PC-9 (cell line): Measurements from ENCODE around the gene POGLUT3. TPM values are rescaled to one million over a fixed set of nuclear protein-coding genes. Genes with fewer than 3 reads are reported as not detected.

Experiments used
- BruUV-seq: library from RNA; stranded (reverse); fragments of 400-500 nt; replicated peaks from 2 replicates; lab custom pipeline; 2021; lab: Mats Ljungman, UMichigan
- CTCF ChIA-PET: fragments of 300-600 bp; sonication (Branson Sonifier 250); formaldehyde crosslinking; loops from one replicate; lab custom pipeline; 2022; ENCODE audit warnings: antibody characterized with exemption; lab: Charles Lee
- POLR2A ChIA-PET: fragments of 300-600 bp; sonication (Branson Sonifier 250); formaldehyde crosslinking; loops from one replicate; lab custom pipeline; 2022; ENCODE audit warnings: antibody characterized with exemption; ENCODE audit not compliant: unreplicated experiment; lab: Charles Lee
- DNase-seq, 2 experiments: peaks; one replicate each; pipeline versions ENCODE4 v3.0.0 to v3.0.0-alpha.2; 2015 to 2022; ENCODE audit warnings: mixed read lengths in 1 of 2
- H2AFZ ChIP-seq: fragments of 200-600 bp; sonication (generic); 2 replicates; pipeline ENCODE4 v1.8.1; 2017; ENCODE audit warnings: antibody characterized with exemption
- H3F3A ChIP-seq: fragments of 200-600 bp; sonication (generic); 2 replicates; pipeline ENCODE4 v1.8.1; 2017; ENCODE audit warnings: antibody characterized with exemption, mild to moderate bottlenecking, low read depth; ENCODE audit not compliant: insufficient read depth
- H3K27ac ChIP-seq: fragments of 200-600 bp; sonication (generic); 2 replicates; pipeline ENCODE4 v1.6.1; 2016; ENCODE audit warnings: mixed run types
- H3K27me3 ChIP-seq: fragments of 200-600 bp; sonication (generic); 2 replicates; pipeline ENCODE4 v1.6.1; 2016; ENCODE audit warnings: low read depth, mixed run types; ENCODE audit not compliant: insufficient read depth
- H3K36me3 ChIP-seq: fragments of 200-600 bp; sonication (generic); 2 replicates; pipeline ENCODE4 v1.6.1; 2016; ENCODE audit warnings: low read depth, mixed run types
- H3K4me1 ChIP-seq: fragments of 200-600 bp; sonication (generic); replicated peaks from 2 replicates; pipeline ENCODE4 v1.6.1; 2016; ENCODE audit warnings: mixed run types; ENCODE audit not compliant: insufficient read depth
- H3K4me2 ChIP-seq: fragments of 200-600 bp; sonication (generic); 2 replicates; pipeline ENCODE4 v1.6.1; 2017; ENCODE audit warnings: mixed run types
- H3K4me3 ChIP-seq: fragments of 200-600 bp; sonication (generic); 2 replicates; pipeline ENCODE4 v1.6.1; 2016; ENCODE audit warnings: mixed run types
- H3K79me2 ChIP-seq: fragments of 200-600 bp; sonication (generic); 2 replicates; pipeline ENCODE4 v1.6.1; 2017; ENCODE audit warnings: low read depth, mixed run types
- H3K9me2 ChIP-seq: fragments of 200-600 bp; sonication (generic); 2 replicates; pipeline ENCODE4 v1.8.1; 2017; ENCODE audit warnings: mild to moderate bottlenecking; ENCODE audit not compliant: insufficient read depth
- H3K9me3 ChIP-seq: fragments of 200-600 bp; sonication (generic); 2 replicates; pipeline ENCODE4 v1.8.1; 2016; ENCODE audit warnings: low read depth; ENCODE audit not compliant: insufficient read depth
- H4K20me1 ChIP-seq: fragments of 200-600 bp; sonication (generic); 2 replicates; pipeline ENCODE4 v1.8.1; 2017; ENCODE audit not compliant: insufficient read depth
- CTCF ChIP-seq: fragments of 200-600 bp; sonication (generic); conservative IDR thresholded peaks from 2 replicates; pipeline ENCODE4 v1.6.1; 2017; ENCODE audit warnings: mixed run types, antibody characterized with exemption, mild to moderate bottlenecking, moderate library complexity
- EZH2 ChIP-seq: fragments of 200-600 bp; sonication (generic); IDR thresholded peaks from 2 replicates; pipeline ENCODE4 v1.8.0; 2017; ENCODE audit warnings: antibody characterized with exemption, low read depth
- intact Hi-C: fragments of 100-400 bp; cut with micrococcal nuclease; formaldehyde crosslinking; loops from one replicate; pipeline ENCODE4 v1.10.0; 2022; ENCODE audit not compliant: unreplicated experiment
- total RNA-seq: library from RNA; stranded (reverse); gene quantifications from 2 replicates; pipeline ENCODE4 v1.2.3, GENCODE V29; 2021

POGLUT3 gene
- total RNA-seq, 1 experiment from 2014 or later = 31.7 TPM

DNA sequence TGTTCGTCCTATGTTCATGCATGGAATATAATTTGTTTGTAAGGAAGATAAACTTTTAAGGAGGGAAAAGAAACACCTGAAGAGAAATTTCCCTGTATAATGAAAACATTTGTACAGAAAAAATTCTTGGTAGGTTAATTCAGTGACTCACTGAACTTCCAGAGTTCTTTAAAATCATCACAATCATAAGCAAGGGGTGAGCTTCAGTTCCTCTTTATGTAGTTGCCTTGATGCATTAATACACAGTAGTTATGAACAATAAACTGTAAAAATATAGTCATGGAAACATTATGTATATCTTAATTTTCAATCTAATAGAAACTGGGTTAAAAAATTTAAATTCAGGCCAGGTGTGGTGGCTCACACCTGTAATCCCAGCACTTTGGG, 29.7 kb downstream of the POGLUT3 start:
- no peak overlapping the region; the same call in 1 of the 2 replicates for H3K4me2 ChIP-seq
- peaks cover 21% of the 10 kb centered on the region; the same call in 1 of the 2 replicates for H3F3A ChIP-seq
- no peak overlapping the region for H3K4me3 ChIP-seq
- no peak overlapping the region for H3K27ac ChIP-seq
- ChIA-PET POLR2A (no interaction called here), CTCF (no interaction called here)
- H3K4me1 ChIP-seq = peaks cover 16% of the 10 kb centered on the region
- TF ChIP-seq EZH2 (no peak), CTCF (no peak)
- no peaks in the 10 kb centered on the region for H3K27me3 ChIP-seq
- H3K9me3 ChIP-seq = no peaks in the 10 kb centered on the region
- intact Hi-C loops = loop anchor here (5.0 kb wide), 1 partner anchor 246 kb away; the partner anchor contains the start of genes ATM and NPAT
- no peaks in the 10 kb centered on the region for H3K36me3 ChIP-seq
- no peaks in the 10 kb centered on the region for H4K20me1 ChIP-seq
- no peaks in the 10 kb centered on the region for H3K79me2 ChIP-seq
- H3K9me2 ChIP-seq = no peaks in the 10 kb centered on the region
- peak overlapping the region; percentile 88 for H2AFZ ChIP-seq
- BruUV-seq = no TSS peak
- DNase-seq = no peak

- peak within 1 kb of the TSS; percentile 80 for H3K4me3 ChIP-seq
- H3K36me3 ChIP-seq = no peaks in the 10 kb centered on the region
- peak; percentile 93 to 94 for DNase-seq
- peak within 1 kb of the TSS; percentile 88 for H2AFZ ChIP-seq
- H3K4me1 ChIP-seq = peaks cover 16% of the 10 kb centered on the region
- H3K9me2 ChIP-seq = no peaks in the 10 kb centered on the region
- CTCF ChIA-PET = no interaction called here
- H3K79me2 ChIP-seq = no peaks in the 10 kb centered on the region
- TF ChIP-seq EZH2 (no peak), CTCF (no peak)
- H3K4me2 ChIP-seq = peak within 1 kb of the TSS; percentile 86
- no peaks in the 10 kb centered on the region for H4K20me1 ChIP-seq
- BruUV-seq = TSS peak; percentile 98
- peak within 1 kb of the TSS; percentile 92 for H3K27ac ChIP-seq
- H3K27me3 ChIP-seq = no peaks in the 10 kb centered on the region
- H3K9me3 ChIP-seq = no peaks in the 10 kb centered on the region
- peaks cover 21% of the 10 kb centered on the region; the same call in 1 of the 2 replicates for H3F3A ChIP-seq
- intact Hi-C loops = loop anchor here (1.0 to 5.0 kb wide), 3 partner anchors 30 to 245 kb away; partner anchors contain the start of genes ATM, EXPH5 and NPAT
- POLR2A ChIA-PET = interaction anchor here (0.6 kb wide), 3 partner anchors 185 to 371 kb away, joined by 3 to 12 read pairs (median 3); no protein-coding TSS in a partner anchor
Measured at GRCh38 chr11:108467091-108467823, 30.9 kb downstream of the POGLUT3 start, which contains the start of gene C11orf65. TSS of gene C11orf65 (minus strand) at chr11:108467529. CDS start at chr11:108461559, 5,970 bp downstream.

DNA sequence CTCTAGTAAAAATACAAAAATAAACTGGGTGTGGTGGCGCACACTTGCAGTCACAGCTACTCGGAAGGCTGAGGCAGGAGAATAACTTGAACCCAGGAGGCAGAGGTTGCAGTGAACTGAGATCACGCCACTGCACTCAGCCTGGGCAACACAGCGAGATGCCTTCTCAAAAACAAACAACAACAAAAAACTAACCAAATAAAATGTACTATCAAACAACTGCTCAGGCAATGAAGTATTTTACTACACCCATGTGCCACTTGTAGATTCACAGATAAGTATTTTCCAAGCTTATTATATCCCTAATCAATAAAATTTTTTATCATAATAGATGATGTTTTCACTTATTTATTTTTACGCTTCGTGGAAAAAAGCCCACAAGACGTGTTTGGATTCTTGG, 31.8 kb downstream of the POGLUT3 start:
- Histone ChIP-seq H3K27ac (peak overlapping the region; percentile 92), H3K36me3 (no peaks in the 10 kb centered on the region), H3K4me3 (peak overlapping the region; percentile 80), H2AFZ (peak overlapping the region; percentile 88), H3K4me2 (peak overlapping the region; percentile 86), H3K4me1 (peaks cover 16% of the 10 kb centered on the region), H3K27me3 (no peaks in the 10 kb centered on the region), H3F3A (peaks cover 21% of the 10 kb centered on the region; the same call in 1 of the 2 replicates), H4K20me1 (no peaks in the 10 kb centered on the region), H3K79me2 (no peaks in the 10 kb centered on the region), H3K9me2 (no peaks in the 10 kb centered on the region), H3K9me3 (no peaks in the 10 kb centered on the region)
- CTCF ChIA-PET = no interaction called here
- POLR2A ChIA-PET = interaction anchor here (0.6 kb wide), 1 partner anchor 370 kb away, joined by 12 read pairs; no protein-coding TSS in a partner anchor
- TF ChIP-seq EZH2 (no peak), CTCF (no peak)
- intact Hi-C loops = loop anchor here (2.0 to 5.0 kb wide), 2 partner anchors 126 to 244 kb away; partner anchors contain the start of genes ATM, EXPH5 and NPAT
- no TSS peak for BruUV-seq
- DNase-seq = no peak
